Measurements from ENCODE around the gene NCOA7. TPM values are rescaled to one million over a fixed set of nuclear protein-coding genes. Genes with fewer than 3 reads are reported as not detected.
"Not testable (repeated sequence)": the region's sequence is repeated elsewhere in the genome, so short reads cannot be mapped to it uniquely, and the experiment has no call there.

NCOA7 gene
- polyA plus RNA-seq, 1 of the 3 experiments (the other 2 are of a cell fraction) = 16.3 TPM

DNA sequence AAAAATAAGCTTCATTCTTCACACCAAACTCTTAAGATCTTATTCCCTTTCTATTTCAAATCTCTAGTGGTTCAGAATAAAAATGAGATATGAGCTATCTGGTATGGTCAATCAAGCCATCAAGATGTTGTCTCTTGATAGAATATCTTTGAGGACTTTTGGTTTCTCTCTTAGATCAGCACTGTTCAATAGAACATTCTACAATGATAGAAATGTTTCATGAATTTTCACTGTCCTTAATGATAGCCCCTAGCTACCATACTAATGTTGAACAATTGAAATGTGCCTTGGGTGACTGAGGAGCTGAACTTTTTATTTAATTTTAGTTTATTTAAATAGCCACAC lies 141.7 kb downstream of the NCOA7 start:
- no peaks in the 10 kb centered on the region for H3K27me3 ChIP-seq (ENCODE audit: insufficient read depth)
- H3K4me2 ChIP-seq = no peak overlapping the region
- ChIA-PET CTCF (interaction anchor here (1.1 to 1.5 kb wide), 4 partner anchors 26 to 619 kb away, joined by 3 read pairs; partner anchors contain the start of gene NCOA7), POLR2A (no interaction called here)
- no peaks in the 10 kb centered on the region for H3K79me2 ChIP-seq (ENCODE audit: insufficient read depth)
- no peak overlapping the region for H3K27ac ChIP-seq (ENCODE audit: low read depth in 2 of 2, low read length in 1 of 2)
- TF ChIP-seq TEAD4 (IDR thresholded peaks at IDR 0.05; ENCODE audit: borderline replicate concordance, insufficient read depth) (no peak), RAD21 (IDR thresholded peaks at IDR 0.05; ENCODE audit: low read length) (no peak), FOXM1 (IDR thresholded peaks at IDR 0.05; ENCODE audit: low read depth) (no peak), GATA2 (CRISPR knock-in tag; IDR thresholded peaks at IDR 0.05) (no peak), EP300 (IDR thresholded peaks at IDR 0.05; ENCODE audit: borderline replicate concordance in 1 of 2, low read depth in 1 of 2, low read length in 1 of 2) (no peak), CHD2 (IDR thresholded peaks at IDR 0.05; ENCODE audit: low read length, partially characterized antibody) (no peak), MEF2A (IDR thresholded peaks at IDR 0.05; ENCODE audit: borderline replicate concordance, low read depth) (no peak), NRF1 (IDR thresholded peaks at IDR 0.05; ENCODE audit: low read depth, low read length) (no peak), GABPA (IDR thresholded peaks at IDR 0.05; ENCODE audit: low read depth) (no peak)
- TF ChIP-seq, protein P1, sequence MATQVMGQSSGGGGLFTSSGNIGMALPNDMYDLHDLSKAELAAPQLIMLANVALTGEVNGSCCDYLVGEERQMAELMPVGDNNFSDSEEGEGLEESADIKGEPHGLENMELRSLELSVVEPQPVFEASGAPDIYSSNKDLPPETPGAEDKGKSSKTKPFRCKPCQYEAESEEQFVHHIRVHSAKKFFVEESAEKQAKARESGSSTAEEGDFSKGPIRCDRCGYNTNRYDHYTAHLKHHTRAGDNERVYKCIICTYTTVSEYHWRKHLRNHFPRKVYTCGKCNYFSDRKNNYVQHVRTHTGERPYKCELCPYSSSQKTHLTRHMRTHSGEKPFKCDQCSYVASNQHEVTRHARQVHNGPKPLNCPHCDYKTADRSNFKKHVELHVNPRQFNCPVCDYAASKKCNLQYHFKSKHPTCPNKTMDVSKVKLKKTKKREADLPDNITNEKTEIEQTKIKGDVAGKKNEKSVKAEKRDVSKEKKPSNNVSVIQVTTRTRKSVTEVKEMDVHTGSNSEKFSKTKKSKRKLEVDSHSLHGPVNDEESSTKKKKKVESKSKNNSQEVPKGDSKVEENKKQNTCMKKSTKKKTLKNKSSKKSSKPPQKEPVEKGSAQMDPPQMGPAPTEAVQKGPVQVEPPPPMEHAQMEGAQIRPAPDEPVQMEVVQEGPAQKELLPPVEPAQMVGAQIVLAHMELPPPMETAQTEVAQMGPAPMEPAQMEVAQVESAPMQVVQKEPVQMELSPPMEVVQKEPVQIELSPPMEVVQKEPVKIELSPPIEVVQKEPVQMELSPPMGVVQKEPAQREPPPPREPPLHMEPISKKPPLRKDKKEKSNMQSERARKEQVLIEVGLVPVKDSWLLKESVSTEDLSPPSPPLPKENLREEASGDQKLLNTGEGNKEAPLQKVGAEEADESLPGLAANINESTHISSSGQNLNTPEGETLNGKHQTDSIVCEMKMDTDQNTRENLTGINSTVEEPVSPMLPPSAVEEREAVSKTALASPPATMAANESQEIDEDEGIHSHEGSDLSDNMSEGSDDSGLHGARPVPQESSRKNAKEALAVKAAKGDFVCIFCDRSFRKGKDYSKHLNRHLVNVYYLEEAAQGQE (IDR thresholded peaks at IDR 0.05; ENCODE audit: low read depth, low read length) = no peak
- no peak overlapping the region for H2AFZ ChIP-seq (ENCODE audit: low read depth)
- no peaks in the 10 kb centered on the region for H3K9me3 ChIP-seq
- no peaks in the 10 kb centered on the region for H4K20me1 ChIP-seq (ENCODE audit: insufficient read depth)
- peaks cover 27 to 33% of the 10 kb centered on the region in 2 experiments for H3K36me3 ChIP-seq (replicated peaks in 1 of 2; ENCODE audit: control insufficient read depth in 1 of 2, insufficient read depth in 2 of 2, low read length in 1 of 2)
- H3K4me3 ChIP-seq (ENCODE audit: low read depth in 2 of 2, low read length in 1 of 2) = no peak overlapping the region
- H3K9me2 ChIP-seq = no peaks in the 10 kb centered on the region
- DNase-seq = no peak
- no peak overlapping the region for H3K9ac ChIP-seq
- H3K4me1 ChIP-seq (ENCODE audit: control insufficient read depth in 1 of 2, insufficient read depth in 2 of 2, low read depth in 1 of 2, low read length in 1 of 2) = no peaks in the 10 kb centered on the region
- H3F3A ChIP-seq (replicated peaks; ENCODE audit: insufficient read depth) = no peaks in the 10 kb centered on the region

DNA sequence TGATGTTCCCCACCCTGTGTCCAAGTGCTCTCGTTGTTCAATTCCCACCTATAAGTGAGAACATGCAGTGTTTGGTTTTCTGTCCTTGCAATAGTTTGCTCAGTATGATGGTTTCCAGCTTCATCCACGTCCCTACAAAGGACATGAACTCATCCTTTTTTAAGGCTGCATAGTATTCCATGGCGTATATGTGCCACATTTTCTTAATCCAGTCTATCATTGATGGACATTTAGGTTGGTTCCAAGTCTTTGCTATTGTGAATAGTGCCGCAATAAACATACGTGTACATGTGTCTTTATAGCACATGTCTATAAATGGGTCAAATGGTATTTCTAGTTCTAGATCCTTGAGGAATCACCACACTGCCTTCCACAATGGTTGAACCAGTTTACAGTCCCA lies 144.8 kb downstream of the NCOA7 start:
- CTCF ChIA-PET; H3K9me3 ChIP-seq; H3K27me3 ChIP-seq (ENCODE audit: insufficient read depth); H3K9ac ChIP-seq; H3K79me2 ChIP-seq (ENCODE audit: insufficient read depth); POLR2A ChIA-PET; DNase-seq; H3K4me2 ChIP-seq; H3K4me1 ChIP-seq (ENCODE audit: control insufficient read depth in 1 of 2, insufficient read depth in 2 of 2, low read depth in 1 of 2, low read length in 1 of 2); H3K4me3 ChIP-seq (ENCODE audit: low read depth in 2 of 2, low read length in 1 of 2); H4K20me1 ChIP-seq (ENCODE audit: insufficient read depth); H3F3A ChIP-seq (replicated peaks; ENCODE audit: insufficient read depth); H3K9me2 ChIP-seq; H2AFZ ChIP-seq (ENCODE audit: low read depth); H3K36me3 ChIP-seq (replicated peaks in 1 of 2; ENCODE audit: control insufficient read depth in 1 of 2, insufficient read depth in 2 of 2, low read length in 1 of 2); H3K27ac ChIP-seq (ENCODE audit: low read depth in 2 of 2, low read length in 1 of 2): not testable (repeated sequence)
- WGBS (ENCODE audit: low lambda C conversion rate) = 75% methylated on average over 5 of the region's 5 CpGs

Measured in SK-N-SH (cell line).